SU-DHL-6 (cell line): ENCODE measurements around the gene RASA2.

ENCODE experiments used
- H2AFZ ChIP-seq: fragments of 200-600 bp; sonication (generic); 2 replicates; pipeline ENCODE4 v1.6.1; 2014; ENCODE audit warnings: low read depth, mild to moderate bottlenecking, moderate library complexity, mixed read lengths, antibody characterized with exemption, low read length; ENCODE audit not compliant: severe bottlenecking
- H3F3A ChIP-seq: fragments of 200-600 bp; shearing (Covaris generic); 2 replicates; pipeline ENCODE4 v1.6.0; 2016; ENCODE audit warnings: antibody characterized with exemption, mild to moderate bottlenecking; ENCODE audit not compliant: insufficient read depth
- H3K27ac ChIP-seq: fragments of 200-600 bp; sonication (generic); 2 replicates; pipeline ENCODE4 v1.5.1; 2016; ENCODE audit warnings: low read depth, mild to moderate bottlenecking, low read length, moderate library complexity, mixed read lengths
- H3K27me3 ChIP-seq: fragments of 200-600 bp; sonication (generic), shearing (Covaris generic); 2 replicates; pipeline ENCODE4 v1.6.0; 2014; ENCODE audit warnings: mild to moderate bottlenecking, low read length
- H3K36me3 ChIP-seq: fragments of 200-600 bp; sonication (generic); 2 replicates; pipeline ENCODE4 v1.6.1; 2014; ENCODE audit warnings: mild to moderate bottlenecking, low read length, mixed read lengths
- H3K4me2 ChIP-seq: fragments of 300-600, 200-600 bp; shearing (Covaris generic), sonication (generic); 2 replicates; pipeline ENCODE4 v1.6.0; 2014; ENCODE audit warnings: low read length, low read depth, mild to moderate bottlenecking; ENCODE audit not compliant: poor library complexity, severe bottlenecking
- H3K4me3 ChIP-seq: fragments of 200-600 bp; sonication (generic); 2 replicates; pipeline ENCODE4 v1.5.1; 2014; ENCODE audit warnings: antibody characterized with exemption, low read length, mild to moderate bottlenecking, mixed read lengths; ENCODE audit not compliant: insufficient read depth, poor library complexity, severe bottlenecking
- H3K79me2 ChIP-seq: fragments of 200-600 bp; sonication (generic); 2 replicates; pipeline ENCODE4 v1.6.1; 2014; ENCODE audit warnings: mild to moderate bottlenecking, low read length, moderate library complexity; ENCODE audit not compliant: insufficient read depth
- H3K9ac ChIP-seq: fragments of 200-600 bp; sonication (generic); 2 replicates; pipeline ENCODE4 v1.7.0; 2014; ENCODE audit warnings: mild to moderate bottlenecking, low read length
- H3K9me2 ChIP-seq: fragments of 200-600 bp; sonication (generic); replicated peaks from 2 replicates; pipeline ENCODE4 v1.6.1; 2014; ENCODE audit warnings: low read length; ENCODE audit not compliant: insufficient read depth
- H3K9me3 ChIP-seq: fragments of 200-600 bp; sonication (generic); 2 replicates; pipeline ENCODE4 v1.6.1; 2014; ENCODE audit warnings: low read length, mixed read lengths; ENCODE audit not compliant: insufficient read depth
- H4K20me1 ChIP-seq: fragments of 200-600 bp; sonication (generic); 2 replicates; pipeline ENCODE4 v1.6.1; 2014; ENCODE audit warnings: low read depth, mild to moderate bottlenecking, antibody characterized with exemption, low read length, moderate library complexity, mixed read lengths
- EZH2phosphoT487 ChIP-seq: fragments of 200-600 bp; sonication (generic), shearing (Covaris generic); conservative IDR thresholded peaks from 2 replicates; pipeline ENCODE4 v1.6.1; 2018; ENCODE audit warnings: mild to moderate bottlenecking, antibody characterized with exemption, low read length, moderate library complexity, mixed read lengths
- TF ChIP-seq, protein P1 (sequence below): fragments of 200-600 bp; sonication (generic); IDR thresholded peaks from one replicate; pipeline ENCODE4 v1.5.1; 2017; ENCODE audit warnings: antibody characterized with exemption, mild to moderate bottlenecking, low read length, moderate library complexity; ENCODE audit not compliant: insufficient read depth, poor library complexity, severe bottlenecking

RASA2 gene

DNA sequence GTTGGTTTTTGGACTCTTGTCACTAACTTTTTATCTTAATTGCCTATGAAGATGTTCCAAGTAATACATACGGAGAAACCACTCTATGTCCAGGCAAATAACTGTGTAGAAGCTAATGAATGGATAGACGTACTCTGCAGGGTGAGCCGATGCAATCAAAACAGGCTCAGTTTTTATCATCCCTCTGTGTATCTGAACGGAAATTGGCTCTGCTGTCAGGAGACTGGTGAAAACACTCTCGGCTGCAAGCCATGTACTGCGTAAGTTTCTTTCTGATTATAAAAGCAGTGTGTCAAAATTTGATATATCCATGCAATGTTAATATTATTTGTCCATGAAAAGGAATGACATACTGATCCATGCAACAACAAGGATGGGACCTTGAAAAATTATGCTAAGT, 121.6 kb downstream of the RASA2 start:
- H2AFZ ChIP-seq: no peak overlapping the region
- TF ChIP-seq, protein P1, sequence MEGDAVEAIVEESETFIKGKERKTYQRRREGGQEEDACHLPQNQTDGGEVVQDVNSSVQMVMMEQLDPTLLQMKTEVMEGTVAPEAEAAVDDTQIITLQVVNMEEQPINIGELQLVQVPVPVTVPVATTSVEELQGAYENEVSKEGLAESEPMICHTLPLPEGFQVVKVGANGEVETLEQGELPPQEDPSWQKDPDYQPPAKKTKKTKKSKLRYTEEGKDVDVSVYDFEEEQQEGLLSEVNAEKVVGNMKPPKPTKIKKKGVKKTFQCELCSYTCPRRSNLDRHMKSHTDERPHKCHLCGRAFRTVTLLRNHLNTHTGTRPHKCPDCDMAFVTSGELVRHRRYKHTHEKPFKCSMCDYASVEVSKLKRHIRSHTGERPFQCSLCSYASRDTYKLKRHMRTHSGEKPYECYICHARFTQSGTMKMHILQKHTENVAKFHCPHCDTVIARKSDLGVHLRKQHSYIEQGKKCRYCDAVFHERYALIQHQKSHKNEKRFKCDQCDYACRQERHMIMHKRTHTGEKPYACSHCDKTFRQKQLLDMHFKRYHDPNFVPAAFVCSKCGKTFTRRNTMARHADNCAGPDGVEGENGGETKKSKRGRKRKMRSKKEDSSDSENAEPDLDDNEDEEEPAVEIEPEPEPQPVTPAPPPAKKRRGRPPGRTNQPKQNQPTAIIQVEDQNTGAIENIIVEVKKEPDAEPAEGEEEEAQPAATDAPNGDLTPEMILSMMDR: no peak
- TF ChIP-seq EZH2phosphoT487: no peak
- no peaks in the 10 kb centered on the region for H3K9me3 ChIP-seq
- H3K4me3 ChIP-seq: no peak overlapping the region
- H3K27ac ChIP-seq: no peak overlapping the region
- H3K9ac ChIP-seq: no peak overlapping the region
- H3K79me2 ChIP-seq: no peaks in the 10 kb centered on the region
- H3K9me2 ChIP-seq: no peaks in the 10 kb centered on the region
- H3K36me3 ChIP-seq: peaks cover 17% of the 10 kb centered on the region; the same call in 1 of the 2 replicates
- H4K20me1 ChIP-seq: no peaks in the 10 kb centered on the region
- no peak overlapping the region for H3K4me2 ChIP-seq
- no peaks in the 10 kb centered on the region for H3F3A ChIP-seq
- H3K27me3 ChIP-seq: no peaks in the 10 kb centered on the region

DNA sequence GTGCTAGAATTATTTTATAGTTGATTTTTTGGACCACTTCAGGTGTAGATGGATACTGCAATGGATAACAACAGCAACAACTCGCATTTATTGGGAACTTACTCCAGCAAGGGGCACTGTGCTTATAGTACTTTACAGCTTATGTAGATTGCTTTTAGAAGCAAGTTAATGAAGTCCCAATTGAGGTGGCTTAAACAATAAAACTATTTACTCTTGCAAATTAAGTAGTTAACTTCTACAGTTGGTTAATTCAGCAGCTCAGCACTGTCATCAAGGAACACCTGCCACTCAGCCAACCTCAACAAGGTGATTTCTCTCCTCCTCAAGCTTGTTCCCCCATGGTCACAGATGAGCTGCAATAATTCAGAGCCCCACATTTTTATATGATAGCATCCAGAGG, 124.1 kb downstream of the RASA2 start:
- TF ChIP-seq, protein P1: no peak
- TF ChIP-seq EZH2phosphoT487: no peak
- Histone ChIP-seq H3K27ac (no peak overlapping the region), H4K20me1 (no peaks in the 10 kb centered on the region), H3K4me2 (no peak overlapping the region), H3K4me3 (no peak overlapping the region), H3K9ac (no peak overlapping the region), H2AFZ (no peak overlapping the region), H3K79me2 (no peaks in the 10 kb centered on the region), H3F3A (no peaks in the 10 kb centered on the region), H3K9me3 (no peaks in the 10 kb centered on the region), H3K9me2 (no peaks in the 10 kb centered on the region), H3K27me3 (no peaks in the 10 kb centered on the region), H3K36me3 (peaks cover 17% of the 10 kb centered on the region; the same call in 1 of the 2 replicates)

DNA sequence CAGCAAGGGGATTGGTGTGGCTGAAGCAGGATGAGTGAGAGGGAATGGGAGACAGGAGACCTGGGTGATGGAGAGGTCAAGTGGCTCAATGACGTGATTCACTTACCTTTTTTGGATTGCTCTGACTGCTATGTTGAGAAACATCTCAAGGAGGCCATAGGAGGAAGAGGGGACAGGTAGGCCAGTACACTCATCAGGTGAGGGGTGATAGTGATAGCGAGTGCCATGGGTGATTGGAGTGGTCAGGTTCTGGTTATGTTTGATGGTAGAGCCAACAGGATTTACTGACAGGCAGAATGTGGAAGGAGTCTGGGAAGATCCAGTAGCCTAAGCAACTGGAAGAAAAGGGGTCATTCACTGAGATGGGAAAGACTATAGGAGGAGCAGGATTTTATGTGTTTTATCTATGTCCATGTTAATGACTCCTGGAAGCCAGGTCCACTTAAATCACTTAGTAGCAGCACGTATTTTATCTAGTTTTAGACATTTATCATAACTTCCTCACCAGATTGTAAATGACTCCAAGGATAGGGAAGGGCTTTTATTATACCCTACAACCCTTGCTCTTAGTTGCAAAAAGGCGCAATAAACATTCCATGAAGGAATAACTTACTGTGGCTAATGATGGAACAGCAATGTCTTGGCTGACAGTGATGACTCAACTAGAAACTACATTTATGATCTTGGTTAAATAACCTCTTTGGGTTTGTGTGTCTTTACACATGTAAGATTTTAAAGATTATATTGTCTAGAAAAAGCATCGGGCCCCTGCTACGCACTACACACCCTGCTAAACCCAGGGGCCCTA, 131.5 kb downstream of the RASA2 start:
- H4K20me1 ChIP-seq: no peaks in the 10 kb centered on the region
- no peaks in the 10 kb centered on the region for H3K9me3 ChIP-seq
- H3K4me2 ChIP-seq: no peak overlapping the region
- H3K9ac ChIP-seq: no peak overlapping the region
- no peaks in the 10 kb centered on the region for H3K27me3 ChIP-seq
- no peak overlapping the region for H3K4me3 ChIP-seq
- no peak overlapping the region for H2AFZ ChIP-seq
- H3K36me3 ChIP-seq: no peaks in the 10 kb centered on the region
- no peaks in the 10 kb centered on the region for H3K9me2 ChIP-seq
- H3K27ac ChIP-seq: no peak overlapping the region
- H3K79me2 ChIP-seq: no peaks in the 10 kb centered on the region
- H3F3A ChIP-seq: no peaks in the 10 kb centered on the region
- TF ChIP-seq EZH2phosphoT487: no peak
- TF ChIP-seq, protein P1: no peak
